NT2/D1 (cell line): Measurements from ENCODE around the gene CCDC51.
"Not testable (repeated sequence)": the region's sequence is repeated elsewhere in the genome, so short reads cannot be mapped to it uniquely, and the experiment has no call there.

ENCODE experiments used
- DNase-seq: peaks from one replicate; pipeline ENCODE4 v3.0.0-alpha.2; 2011; ENCODE audit warnings: low read depth, low spot score
- H3K27me3 ChIP-seq: 2 replicates; pipeline ENCODE4 v1.6.0; 2011; ENCODE audit warnings: mild to moderate bottlenecking; ENCODE audit not compliant: insufficient read length, insufficient read depth
- H3K36me3 ChIP-seq: 2 replicates; pipeline ENCODE4 v1.6.1; 2011; ENCODE audit warnings: mild to moderate bottlenecking, low read length, mixed read lengths; ENCODE audit not compliant: insufficient read depth, insufficient read length
- H3K4me1 ChIP-seq: 2 replicates; pipeline ENCODE4 v1.5.1; 2011; ENCODE audit not compliant: insufficient read depth, insufficient read length
- H3K4me3 ChIP-seq: 2 replicates; pipeline ENCODE4 v1.5.1; 2011; ENCODE audit warnings: low read depth; ENCODE audit not compliant: insufficient read length
- H3K9ac ChIP-seq: 2 replicates; pipeline ENCODE4 v1.6.0; 2011; ENCODE audit warnings: low read depth; ENCODE audit not compliant: insufficient read length
- H3K9me3 ChIP-seq: 2 replicates; pipeline ENCODE4 v1.5.1; 2011; ENCODE audit warnings: mild to moderate bottlenecking, low read length; ENCODE audit not compliant: insufficient read depth
- SUZ12 ChIP-seq: IDR thresholded peaks from 2 replicates; pipeline ENCODE4 v1.6.1; 2011; ENCODE audit not compliant: insufficient read length, insufficient read depth; ENCODE audit errors: extremely low read depth
- YY1 ChIP-seq: IDR thresholded peaks from 2 replicates; pipeline ENCODE4 v1.6.1; 2011; ENCODE audit not compliant: insufficient read length, insufficient read depth
- ZNF274 ChIP-seq: IDR thresholded peaks from 2 replicates; pipeline ENCODE4 v1.6.1; 2011; ENCODE audit warnings: mild to moderate bottlenecking, low read depth, low read length

CCDC51 gene

DNA sequence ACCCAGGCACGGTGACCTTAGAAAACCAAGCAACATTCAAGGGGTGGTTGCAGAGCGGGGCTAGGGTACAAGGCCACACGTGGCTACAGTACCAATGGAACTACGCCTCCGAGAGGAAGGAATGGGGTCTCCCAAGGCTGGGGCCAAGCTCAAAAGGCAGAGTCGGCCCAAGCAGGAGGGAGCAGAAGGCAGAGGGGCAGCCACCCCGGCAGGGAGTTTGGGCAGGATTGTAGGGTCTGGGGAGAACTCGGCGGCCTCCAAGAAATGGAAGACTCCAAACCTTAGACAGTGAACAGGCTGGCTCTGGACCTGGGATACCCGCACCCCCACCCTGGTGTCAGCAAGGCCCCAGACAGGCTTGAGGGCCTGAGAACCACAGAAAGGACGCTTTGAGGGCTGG, 35.3 kb upstream of the CCDC51 start:
- Histone ChIP-seq H3K4me3 (no peak overlapping the region), H3K27me3 (no peaks in the 10 kb centered on the region), H3K36me3 (peaks cover 2% of the 10 kb centered on the region), H3K4me1 (peaks cover 30% of the 10 kb centered on the region), H3K9ac (peak overlapping the region; percentile 21), H3K9me3 (no peaks in the 10 kb centered on the region)
- no peak for DNase-seq
- TF ChIP-seq SUZ12 (no peak), YY1 (no peak), ZNF274 (no peak)

DNA sequence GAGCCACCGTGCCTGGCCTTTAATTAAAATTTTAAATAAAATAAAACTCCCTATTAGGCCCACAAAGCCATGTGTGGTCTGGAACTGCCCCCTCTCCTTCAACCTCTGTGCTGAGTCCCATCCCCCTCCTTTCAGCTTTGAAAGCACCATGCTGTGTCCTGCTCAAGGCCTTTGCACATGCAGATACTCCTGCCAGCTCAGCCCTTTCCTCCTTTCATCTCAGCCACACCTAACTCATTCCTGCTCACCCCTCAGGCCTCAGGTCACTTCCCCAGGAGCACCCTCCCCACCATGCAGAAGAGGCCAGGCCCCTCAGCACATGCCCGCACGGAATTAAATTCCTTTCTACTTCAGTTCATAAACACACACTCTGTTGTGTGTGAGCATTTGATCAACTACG, 34.7 kb upstream of the CCDC51 start:
- DNase-seq, result peak; percentile 99
- peaks cover 6% of the 10 kb centered on the region for H3K36me3 ChIP-seq
- H3K4me1 ChIP-seq, result peaks cover 31% of the 10 kb centered on the region
- H3K9ac ChIP-seq, result peak overlapping the region; percentile 24
- no peaks in the 10 kb centered on the region for H3K27me3 ChIP-seq
- H3K9me3 ChIP-seq, result no peaks in the 10 kb centered on the region
- no peak overlapping the region for H3K4me3 ChIP-seq
- TF ChIP-seq SUZ12 (no peak), ZNF274 (no peak), YY1 (no peak)

DNA sequence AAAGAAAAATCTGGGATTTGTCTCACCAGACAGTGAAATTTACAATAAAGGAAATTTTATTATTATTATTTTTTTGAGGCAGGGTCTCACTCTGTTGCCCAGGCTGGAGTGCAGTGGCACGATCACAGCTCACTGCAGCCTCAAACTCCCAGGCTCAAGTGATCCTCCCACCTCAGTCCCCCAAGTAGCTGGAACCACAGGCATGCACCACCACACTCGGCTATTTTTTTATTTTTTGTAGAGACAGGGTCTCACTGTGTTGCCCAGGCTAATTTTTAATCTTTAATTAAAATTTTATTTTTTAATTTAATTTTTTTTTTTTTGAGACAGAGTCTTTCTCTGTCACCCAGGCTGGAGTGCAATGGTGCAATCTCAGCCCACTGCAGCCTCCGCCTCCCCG, 34.1 kb upstream of the CCDC51 start:
- Histone ChIP-seq H3K36me3 (peaks cover 12% of the 10 kb centered on the region), H3K4me1 (peaks cover 33% of the 10 kb centered on the region)
- not testable (repeated sequence) for H3K9ac ChIP-seq, H3K9me3 ChIP-seq, H3K4me3 ChIP-seq, H3K27me3 ChIP-seq, DNase-seq

DNA sequence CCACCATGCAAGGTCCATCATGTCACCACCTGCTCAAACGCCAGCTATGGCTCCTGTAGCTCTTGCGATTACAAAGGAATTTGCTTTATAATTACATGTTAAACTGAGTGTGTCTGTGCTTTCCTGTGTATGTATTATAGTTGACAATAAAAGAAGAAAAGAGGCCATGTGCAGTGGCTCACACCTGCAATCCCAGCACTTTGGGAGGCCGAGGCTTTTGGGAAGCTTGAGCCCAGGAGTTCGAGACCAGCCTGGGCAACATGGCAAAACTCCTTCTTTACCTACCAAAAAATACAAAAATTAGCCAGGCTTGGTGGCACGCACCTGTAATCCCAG, 33.7 kb upstream of the CCDC51 start:
- no peaks in the 10 kb centered on the region for H3K27me3 ChIP-seq
- TF ChIP-seq SUZ12, result no peak
- TF ChIP-seq YY1, result no peak
- TF ChIP-seq ZNF274, result no peak
- no peak overlapping the region for H3K4me3 ChIP-seq
- no peaks in the 10 kb centered on the region for H3K9me3 ChIP-seq
- peaks cover 17% of the 10 kb centered on the region for H3K36me3 ChIP-seq
- no peak for DNase-seq
- H3K4me1 ChIP-seq, result peaks cover 35% of the 10 kb centered on the region
- H3K9ac ChIP-seq, result peak overlapping the region; percentile 7

DNA sequence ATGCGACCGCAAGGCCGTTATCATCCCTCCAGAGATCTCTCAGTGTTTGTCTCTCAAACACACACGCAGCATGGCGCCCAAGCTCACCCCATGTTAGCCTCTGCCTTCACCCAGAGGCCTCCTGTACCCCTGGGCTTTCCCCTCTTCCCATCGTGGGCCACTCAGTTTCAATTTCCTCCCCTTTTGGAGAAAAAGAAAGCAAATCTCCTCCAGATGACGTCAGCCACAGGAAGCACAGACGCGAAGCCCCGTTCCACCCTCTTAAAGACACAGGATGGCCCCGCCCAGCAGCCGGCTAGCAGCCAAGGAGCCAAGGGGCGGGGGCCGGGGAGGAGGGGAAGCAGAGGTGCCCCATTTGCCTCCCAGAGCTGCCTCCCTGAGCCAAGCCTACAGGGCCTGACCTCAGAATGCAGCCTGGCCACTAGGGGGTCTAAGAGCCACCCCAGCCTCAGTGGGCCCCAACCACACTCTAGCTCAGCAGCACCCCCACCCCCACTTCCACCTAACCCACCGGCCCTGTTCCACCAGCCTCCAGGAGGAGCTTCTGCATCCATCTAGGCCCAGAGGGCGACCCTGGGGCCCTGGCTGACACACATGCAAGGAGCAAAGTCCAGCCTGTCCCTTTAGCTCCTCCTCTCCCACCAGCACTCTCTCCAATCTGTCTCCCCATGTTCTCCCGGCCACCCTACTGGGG, 33.2 kb upstream of the CCDC51 start:
- no peaks in the 10 kb centered on the region for H3K9me3 ChIP-seq
- peaks cover 37% of the 10 kb centered on the region for H3K4me1 ChIP-seq
- TF ChIP-seq YY1 (no peak), ZNF274 (no peak), SUZ12 (no peak)
- H3K9ac ChIP-seq, result peak overlapping the region; percentile 88
- H3K36me3 ChIP-seq, result peaks cover 22% of the 10 kb centered on the region
- H3K27me3 ChIP-seq, result no peaks in the 10 kb centered on the region
- peak overlapping the region; percentile 85 for H3K4me3 ChIP-seq
- peak; percentile 94 for DNase-seq

DNA sequence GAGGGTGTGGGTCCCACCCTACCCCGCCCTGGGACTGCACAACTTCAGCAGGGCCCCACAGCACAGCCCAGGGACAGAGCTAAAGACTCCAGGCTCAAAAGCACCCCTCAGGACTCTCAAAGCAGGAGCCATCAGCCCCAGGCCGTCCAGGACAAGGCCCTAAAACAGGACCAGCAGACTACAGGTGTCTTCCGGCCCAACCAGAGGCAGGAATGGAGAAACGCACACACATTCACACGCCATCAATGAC, 32.7 kb upstream of the CCDC51 start:
- no peak for DNase-seq
- H3K27me3 ChIP-seq, result no peaks in the 10 kb centered on the region
- peaks cover 32% of the 10 kb centered on the region for H3K4me1 ChIP-seq
- TF ChIP-seq YY1, result no peak
- TF ChIP-seq SUZ12, result no peak
- no peak for TF ChIP-seq ZNF274
- H3K36me3 ChIP-seq, result peaks cover 27% of the 10 kb centered on the region
- peak overlapping the region; percentile 85 for H3K4me3 ChIP-seq
- H3K9ac ChIP-seq, result peak overlapping the region; percentile 88
- H3K9me3 ChIP-seq, result no peaks in the 10 kb centered on the region

DNA sequence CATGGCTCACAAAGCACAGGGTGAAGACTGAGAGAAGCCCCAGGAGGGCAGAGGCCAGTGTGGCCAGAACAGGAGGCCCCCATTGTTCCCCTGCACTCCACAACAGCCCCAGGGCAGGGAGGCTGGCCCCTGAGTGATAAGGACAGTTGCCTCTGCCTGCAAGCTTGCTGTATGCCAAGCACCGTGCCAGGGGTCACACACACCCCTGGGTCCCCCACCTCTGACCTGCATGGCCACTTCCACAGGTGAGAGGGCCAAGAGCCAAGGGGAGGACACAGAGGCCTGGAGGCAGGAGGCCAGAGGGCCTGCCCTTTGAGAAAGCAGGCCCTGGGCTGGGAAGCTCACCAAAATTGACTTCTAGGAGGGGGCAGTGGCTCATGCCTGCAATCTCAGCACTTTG, 30.4 kb upstream of the CCDC51 start:
- TF ChIP-seq ZNF274 (no peak), YY1 (no peak), SUZ12 (no peak)
- Histone ChIP-seq H3K36me3 (peaks cover 49% of the 10 kb centered on the region), H3K9me3 (no peaks in the 10 kb centered on the region), H3K4me1 (peaks cover 36% of the 10 kb centered on the region), H3K4me3 (no peak overlapping the region), H3K27me3 (no peaks in the 10 kb centered on the region), H3K9ac (peak overlapping the region; percentile 38)
- no peak for DNase-seq
